K562 (cell line): ENCODE measurements around the gene TFRC. TPM values are rescaled to one million over a fixed set of nuclear protein-coding genes. Genes with fewer than 3 reads are reported as not detected.
A peak's percentile ranks its signal among the peaks of the same experiment; 100 is the strongest.

ENCODE experiments used
- ASH1L ChIP-seq: fragments of 450-650 bp; IDR thresholded peaks from 2 replicates; pipeline ENCODE4 v1.6.1; 2018; ENCODE audit warnings: borderline replicate concordance, mild to moderate bottlenecking, low read depth; ENCODE audit not compliant: partially characterized antibody
- BRD9 ChIP-seq: fragments of 450-650 bp; IDR thresholded peaks from 2 replicates; pipeline ENCODE4 v1.6.1; 2018; ENCODE audit warnings: low read depth; ENCODE audit not compliant: partially characterized antibody
- EP300 ChIP-seq: IDR thresholded peaks from 2 replicates; pipeline ENCODE4 v1.6.1; 2012; ENCODE audit warnings: low read length, improper control_type of control experiment
- FOXM1 ChIP-seq, 2 experiments: fragments of 450-650 bp in 1 of 2; sonication (generic) in 1 of 2; formaldehyde crosslinking in 1 of 2; IDR thresholded peaks; 2 replicates each; pipeline versions ENCODE4 v1.6.1 to v1.9.0; 2017 to 2022; ENCODE audit warnings: low read depth in 2 of 2, mild to moderate bottlenecking in 2 of 2, missing genetic modification reagents in 1 of 2, moderate library complexity in 1 of 2
- FOXP1 ChIP-seq: sonication (generic); formaldehyde crosslinking; IDR thresholded peaks from 2 replicates; pipeline ENCODE4 v1.8.0; 2022; ENCODE audit warnings: mild to moderate bottlenecking, missing genetic modification reagents
- GABPA ChIP-seq: fragments of 200-800 bp; sonication (Bioruptor generic); conservative IDR thresholded peaks from 2 replicates; pipeline ENCODE4 v1.6.1; 2016; ENCODE audit warnings: low read depth, missing genetic modification characterization, missing compliant biosample characterization
- RNF2 ChIP-seq: sonication (generic); IDR thresholded peaks from 2 replicates; pipeline ENCODE4 v1.6.1; 2016
- THRB ChIP-seq: fragments of 450-650 bp; formaldehyde crosslinking; conservative IDR thresholded peaks from 2 replicates; pipeline ENCODE4 v1.4.0; 2022; ENCODE audit warnings: mild to moderate bottlenecking, missing genetic modification characterization
- polyA plus RNA-seq, 8 experiments: library from polyadenylated mRNA; depleted of rRNA in 4 of 8; stranded (reverse) in 5 of 8; unstranded in 3 of 8; fragments of >200 nt; fragmentation: Nextera tagmentation in 2 of 8; fragmentation: Illumina TruSeq in 1 of 8; extraction: Ambion mirVana in 2 of 8; extraction: Trizol in 1 of 8; gene quantifications; 2 replicates each; pipeline versions ENCODE4 v1.2.1 to v1.2.3, GENCODE V29; 2011 to 2014; ENCODE audit warnings: inconsistent platforms in 1 of 8, missing spikeins in 1 of 8
- total RNA-seq, 7 experiments: library from RNA; depleted of rRNA in 6 of 7; stranded (reverse); fragments of >200 nt in 6 of 7; fragmentation: Illumina TruSeq in 2 of 7; extraction: Trizol in 2 of 7; gene quantifications; 2 replicates each; pipeline versions ENCODE4 v1.2.1 to v1.2.3, GENCODE V29; 2011 to 2021; ENCODE audit warnings: low replicate concordance in 1 of 7
- TF ChIP-seq, protein P1 (sequence below), 2 experiments: fragments of 450-650 bp; IDR thresholded peaks; 2 replicates each; pipeline ENCODE4 v1.6.1; 2016; ENCODE audit warnings: mild to moderate bottlenecking in 2 of 2, borderline replicate concordance in 1 of 2, low read depth in 1 of 2, moderate library complexity in 1 of 2

Gene TFRC
- total and polyA plus RNA-seq, 9 of the 15 experiments (the other 6 are each of a cell fraction or from before 2014, with no cell fraction given), result 149 to 679 (median 332) TPM

GRCh38 chr3:196108075-196108743, 26.3 kb upstream of the TFRC start (continued):
- TF ChIP-seq, protein P1, sequence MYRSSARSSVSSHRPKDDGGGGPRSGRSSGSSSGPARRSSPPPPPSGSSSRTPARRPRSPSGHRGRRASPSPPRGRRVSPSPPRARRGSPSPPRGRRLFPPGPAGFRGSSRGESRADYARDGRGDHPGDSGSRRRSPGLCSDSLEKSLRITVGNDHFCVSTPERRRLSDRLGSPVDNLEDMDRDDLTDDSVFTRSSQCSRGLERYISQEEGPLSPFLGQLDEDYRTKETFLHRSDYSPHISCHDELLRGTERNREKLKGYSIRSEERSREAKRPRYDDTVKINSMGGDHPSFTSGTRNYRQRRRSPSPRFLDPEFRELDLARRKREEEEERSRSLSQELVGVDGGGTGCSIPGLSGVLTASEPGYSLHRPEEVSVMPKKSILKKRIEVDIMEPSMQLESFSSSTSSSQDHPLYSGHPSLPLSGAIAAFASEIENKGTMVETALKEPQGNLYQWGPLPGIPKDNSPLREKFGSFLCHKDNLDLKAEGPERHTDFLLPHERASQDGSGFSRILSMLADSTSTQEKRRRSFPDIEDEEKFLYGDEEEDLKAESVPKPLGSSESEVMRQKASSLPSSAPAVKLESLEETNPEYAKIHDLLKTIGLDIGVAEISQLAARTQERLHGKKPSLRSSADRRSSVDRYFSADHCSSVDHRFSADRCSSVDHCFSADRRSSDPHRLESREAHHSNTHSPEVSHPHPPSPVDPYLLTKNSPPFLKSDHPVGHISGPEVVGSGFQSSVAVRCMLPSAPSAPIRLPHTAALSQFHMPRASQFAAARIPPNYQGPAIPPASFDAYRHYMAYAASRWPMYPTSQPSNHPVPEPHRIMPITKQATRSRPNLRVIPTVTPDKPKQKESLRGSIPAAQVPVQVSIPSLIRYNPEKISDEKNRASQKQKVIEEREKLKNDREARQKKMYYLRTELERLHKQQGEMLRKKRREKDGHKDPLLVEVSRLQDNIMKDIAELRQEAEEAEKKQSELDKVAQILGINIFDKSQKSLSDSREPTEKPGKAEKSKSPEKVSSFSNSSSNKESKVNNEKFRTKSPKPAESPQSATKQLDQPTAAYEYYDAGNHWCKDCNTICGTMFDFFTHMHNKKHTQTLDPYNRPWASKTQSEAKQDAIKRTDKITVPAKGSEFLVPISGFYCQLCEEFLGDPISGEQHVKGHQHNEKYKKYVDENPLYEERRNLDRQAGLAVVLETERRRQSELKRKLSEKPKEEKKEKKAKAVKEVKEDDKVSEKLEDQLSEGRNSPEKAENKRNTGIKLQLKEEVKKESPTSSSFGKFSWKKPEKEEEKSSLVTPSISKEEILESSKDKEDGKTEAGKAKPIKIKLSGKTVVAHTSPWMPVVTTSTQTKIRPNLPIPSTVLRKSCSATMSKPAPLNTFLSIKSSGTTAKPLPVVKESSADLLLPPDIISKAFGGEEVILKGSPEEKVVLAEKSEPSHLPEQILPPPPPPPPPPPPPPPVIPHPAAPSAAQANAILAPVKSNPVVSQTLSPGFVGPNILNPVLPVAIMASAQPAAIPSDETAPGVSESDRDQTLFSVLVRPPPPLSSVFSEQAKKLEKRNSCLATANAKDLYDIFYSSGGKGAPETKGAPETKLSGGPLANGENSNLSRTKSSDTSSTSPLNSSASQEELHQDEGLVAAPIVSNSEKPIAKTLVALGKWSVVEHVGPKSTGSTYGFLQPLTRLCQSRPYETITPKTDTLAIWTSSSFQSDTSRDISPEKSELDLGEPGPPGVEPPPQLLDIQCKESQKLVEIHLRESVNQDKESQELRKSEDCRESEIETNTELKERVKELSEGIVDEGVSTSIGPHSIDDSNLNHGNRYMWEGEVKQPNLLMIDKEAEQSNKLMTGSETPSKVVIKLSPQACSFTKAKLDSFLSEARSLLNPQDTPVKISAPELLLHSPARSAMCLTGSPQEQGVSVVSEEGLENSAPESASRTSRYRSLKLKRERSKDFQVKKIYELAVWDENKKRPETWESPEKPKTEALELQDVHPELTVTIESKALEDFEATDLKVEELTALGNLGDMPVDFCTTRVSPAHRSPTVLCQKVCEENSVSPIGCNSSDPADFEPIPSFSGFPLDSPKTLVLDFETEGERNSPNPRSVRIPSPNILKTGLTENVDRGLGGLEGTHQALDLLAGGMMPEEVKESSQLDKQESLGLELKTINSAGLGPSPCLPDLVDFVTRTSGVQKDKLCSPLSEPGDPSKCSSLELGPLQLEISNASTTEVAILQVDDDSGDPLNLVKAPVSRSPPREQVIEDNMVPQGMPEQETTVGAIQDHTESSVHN (IDR thresholded peaks at IDR 0.05; ENCODE audit: borderline replicate concordance in 1 of 2, low read depth in 1 of 2), result 0 out of 4 replicates have a peak, but pooled peaks of 1 of the 2 experiments have one; percentile 31
- TF ChIP-seq ASH1L, result no peak
- peak; percentile 92 for TF ChIP-seq EP300
- TF ChIP-seq BRD9, result peak; percentile 59
- TF ChIP-seq THRB (CRISPR knock-in tag), result no peak
- TF ChIP-seq RNF2, result peak; percentile 89
- no peak; the same call in none of the 2 replicates for TF ChIP-seq FOXP1
- TF ChIP-seq GABPA, result no peak
- TF ChIP-seq FOXM1 (IDR thresholded peaks at IDR 0.05; ENCODE audit: low read depth), result peak; percentile 82
- TF ChIP-seq FOXM1 (CRISPR knock-in tag; IDR thresholded peaks at IDR 0.05; ENCODE audit: low read depth), result no peak
